ENCODE measurements around the gene FSD1. TPM values are rescaled to one million over a fixed set of nuclear protein-coding genes. Genes with fewer than 3 reads are reported as not detected.
"Not testable (repeated sequence)": the region's sequence is repeated elsewhere in the genome, so short reads cannot be mapped to it uniquely, and the experiment has no call there.

FSD1 gene
- 4.6 TPM for total RNA-seq

DNA sequence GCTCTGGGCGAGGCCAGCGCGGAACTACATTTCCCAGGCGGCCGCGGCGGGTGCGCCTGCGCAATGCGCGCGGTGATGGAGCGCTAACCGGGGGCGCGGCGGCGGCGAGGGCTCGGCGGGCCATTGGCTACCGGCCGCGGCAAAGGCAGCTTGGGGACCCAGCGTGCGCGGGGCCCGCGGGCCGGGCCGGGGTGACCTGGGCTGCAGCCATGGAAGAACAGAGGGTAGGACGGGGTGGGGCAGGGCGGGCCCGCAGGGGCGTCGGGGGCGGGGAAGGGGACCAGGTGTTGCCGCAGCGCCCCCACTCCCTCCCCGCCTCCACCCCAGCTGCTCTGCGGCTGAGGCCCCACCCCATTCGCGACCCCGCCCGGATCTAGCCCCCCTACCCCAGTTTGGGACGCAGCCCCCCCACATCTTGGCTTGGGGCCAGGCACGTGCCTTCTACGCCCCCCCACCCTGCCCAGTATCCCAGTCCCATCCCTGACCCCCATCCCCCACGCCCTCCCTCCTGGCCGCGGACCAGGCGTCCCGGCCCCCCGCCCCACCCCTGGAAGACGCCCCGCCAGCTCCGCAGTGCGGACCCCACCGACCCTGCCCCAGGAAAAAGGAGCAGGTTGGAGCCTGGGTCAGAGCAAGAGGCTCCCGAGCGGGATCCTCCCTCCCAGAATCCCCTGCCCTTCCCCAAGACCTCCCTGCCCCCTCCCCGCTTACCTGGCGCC, at the start of gene FSD1:
Gene FSD1, plus strand, starts transcription at position 61 of the 719 bp plus-strand sequence. Its CDS starts 149 bp downstream, at position 210.
- DNase-seq (ENCODE audit: low read depth in 2 of 3, low spot score in 2 of 3): peak in 2 of 3 donors; percentile 46 to 73

DNA sequence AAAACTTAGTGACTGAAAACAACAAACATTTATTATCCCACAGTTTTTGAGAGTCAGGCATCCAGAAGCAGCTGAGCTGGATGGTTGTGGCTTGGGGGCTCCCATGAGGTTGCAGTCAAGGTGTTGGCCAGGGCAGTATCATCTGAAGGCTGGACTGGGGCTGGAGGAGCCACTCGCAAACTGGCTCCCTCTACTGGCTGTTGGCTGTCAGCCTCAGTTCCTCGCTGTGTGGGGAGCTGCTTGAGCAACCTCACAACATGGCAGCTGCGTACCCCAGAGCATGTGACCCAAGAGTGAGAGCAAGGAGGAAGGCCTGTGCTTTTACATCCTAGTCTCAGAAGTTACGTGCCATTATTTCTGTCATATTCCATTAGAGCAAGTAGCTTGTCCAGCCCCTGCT, 47.8 kb upstream of the FSD1 start:
- DNase-seq (ENCODE audit: low read depth in 2 of 3, low spot score in 2 of 3): no peak

DNA sequence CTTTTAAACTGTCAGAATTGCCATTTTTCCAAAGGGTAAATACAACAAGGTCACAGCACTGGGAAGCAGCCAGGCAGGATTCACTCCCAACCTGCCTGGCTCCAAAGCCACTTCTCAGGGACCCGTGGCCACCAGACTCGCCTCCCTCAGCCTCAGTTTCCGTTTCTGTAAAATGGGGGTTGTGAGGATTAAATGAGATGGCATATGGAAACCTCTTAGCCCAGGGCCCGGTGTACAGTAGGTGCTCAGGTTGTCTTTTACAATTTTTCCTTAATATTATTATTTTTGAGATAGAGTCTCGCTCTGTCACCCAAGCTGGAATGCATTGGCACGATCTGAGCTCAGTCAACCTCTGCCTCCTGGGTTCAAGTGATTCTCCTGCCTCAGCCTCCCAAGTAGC, 47.4 kb upstream of the FSD1 start:
- DNase-seq (ENCODE audit: low read depth in 2 of 3, low spot score in 2 of 3): no peak

DNA sequence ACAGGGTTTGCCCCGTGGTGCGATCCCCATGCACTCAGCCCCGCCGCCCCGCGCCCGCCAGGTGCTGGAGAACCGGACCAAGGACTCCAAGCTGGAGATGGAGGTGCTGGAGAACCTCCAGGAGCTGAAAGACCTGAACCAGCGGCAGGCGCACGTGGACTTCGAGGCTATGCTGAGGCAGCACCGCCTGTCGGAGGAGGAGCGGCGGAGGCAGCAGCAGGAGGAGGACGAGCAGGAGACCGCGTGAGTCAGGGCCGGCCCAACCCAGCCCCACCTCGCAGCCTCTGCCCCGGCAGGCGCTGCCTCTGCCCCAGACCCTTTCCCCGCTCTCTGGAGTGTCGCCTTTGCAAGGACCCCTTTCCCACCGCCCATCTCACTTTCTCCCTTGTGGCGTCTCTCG, 46.2 kb upstream of the FSD1 start:
- DNase-seq (ENCODE audit: low read depth in 2 of 3, low spot score in 2 of 3): no peak

DNA sequence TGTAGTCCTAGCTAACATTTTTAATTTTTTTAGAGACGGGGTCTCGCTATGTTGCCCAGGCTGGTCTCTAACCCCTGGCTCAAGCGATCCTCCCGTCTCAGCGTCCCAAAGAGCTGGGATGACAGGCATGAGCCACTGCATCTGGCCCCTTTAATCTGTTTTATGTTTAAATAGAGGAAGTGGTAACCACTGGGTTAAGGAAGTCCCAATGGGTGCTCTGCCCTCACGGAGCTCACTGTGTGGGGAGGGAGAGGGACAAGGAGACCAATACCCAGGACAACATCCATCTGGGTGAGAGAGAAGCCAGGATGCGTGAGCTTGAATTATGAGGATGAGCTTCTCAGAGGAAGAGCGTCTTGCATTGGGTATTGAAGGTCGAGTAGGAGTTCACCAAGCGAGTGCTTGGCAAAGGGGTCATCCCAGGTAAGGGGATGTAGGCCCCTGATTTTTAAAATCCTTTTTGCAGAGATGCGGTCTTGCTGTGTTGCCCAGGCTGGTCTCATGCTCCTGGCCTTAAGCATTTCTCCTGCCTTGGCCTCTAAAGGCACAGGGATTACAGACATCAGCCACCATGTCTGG, 43.7 kb upstream of the FSD1 start:
- DNase-seq (ENCODE audit: low read depth in 2 of 3, low spot score in 2 of 3): peak in 1 of 3 donors; percentile 28

DNA sequence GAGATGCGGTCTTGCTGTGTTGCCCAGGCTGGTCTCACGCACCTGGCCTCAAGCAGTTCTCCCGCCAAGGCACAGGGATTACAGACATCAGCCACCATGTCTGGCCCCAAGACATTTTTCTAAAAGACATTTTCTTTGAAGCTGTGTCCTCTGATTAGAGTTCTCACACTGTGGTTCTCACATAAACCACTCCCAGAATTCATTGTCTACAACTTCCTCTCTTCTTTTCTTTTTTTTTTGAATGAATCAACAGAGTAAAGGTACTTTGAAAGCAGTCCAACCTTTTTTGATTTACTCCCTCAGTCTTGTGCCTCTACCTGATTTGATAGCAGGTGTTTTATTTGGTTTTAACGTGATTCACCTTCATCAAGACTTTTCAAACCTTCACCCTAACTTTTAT, 39.6 kb upstream of the FSD1 start:
- peak in 1 of 3 donors; percentile 37 for DNase-seq (ENCODE audit: low read depth in 2 of 3, low spot score in 2 of 3)

DNA sequence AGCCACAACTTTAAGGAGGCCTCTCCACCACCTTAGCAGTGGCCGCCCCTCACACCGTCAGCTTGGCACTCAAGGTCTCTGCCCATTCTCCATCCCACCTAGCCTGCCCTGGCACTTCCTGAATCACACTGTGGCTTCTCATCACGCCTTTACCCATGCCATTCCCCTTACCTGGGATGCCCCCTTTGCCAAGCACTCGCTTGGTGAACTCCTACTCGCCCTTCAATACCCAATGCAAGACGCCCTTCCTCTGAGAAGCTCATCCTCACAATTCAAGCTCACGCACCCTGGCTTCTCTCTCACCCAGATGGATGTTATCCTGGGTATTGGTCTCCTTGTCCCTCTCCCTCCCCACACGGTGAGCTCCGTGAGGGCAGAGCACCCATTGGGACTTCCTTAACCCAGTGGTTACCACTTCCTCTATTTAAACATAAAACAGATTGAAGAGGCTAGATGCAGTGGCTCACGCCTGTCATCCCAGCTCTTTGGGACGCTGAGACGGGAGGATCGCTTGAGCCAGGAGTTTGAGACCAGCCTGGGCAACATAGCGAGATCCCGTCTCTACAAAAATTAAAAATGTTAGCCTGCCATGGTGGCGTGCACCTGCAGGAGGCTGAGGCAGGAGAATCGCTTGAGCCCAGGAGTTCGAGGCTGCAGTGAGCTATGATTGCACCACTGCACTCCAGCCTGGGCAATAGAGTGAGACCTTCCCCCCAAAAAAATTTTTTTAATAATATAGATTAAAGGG, 38.0 kb upstream of the FSD1 start:
- no peak for DNase-seq (ENCODE audit: low read depth in 2 of 3, low spot score in 2 of 3)

DNA sequence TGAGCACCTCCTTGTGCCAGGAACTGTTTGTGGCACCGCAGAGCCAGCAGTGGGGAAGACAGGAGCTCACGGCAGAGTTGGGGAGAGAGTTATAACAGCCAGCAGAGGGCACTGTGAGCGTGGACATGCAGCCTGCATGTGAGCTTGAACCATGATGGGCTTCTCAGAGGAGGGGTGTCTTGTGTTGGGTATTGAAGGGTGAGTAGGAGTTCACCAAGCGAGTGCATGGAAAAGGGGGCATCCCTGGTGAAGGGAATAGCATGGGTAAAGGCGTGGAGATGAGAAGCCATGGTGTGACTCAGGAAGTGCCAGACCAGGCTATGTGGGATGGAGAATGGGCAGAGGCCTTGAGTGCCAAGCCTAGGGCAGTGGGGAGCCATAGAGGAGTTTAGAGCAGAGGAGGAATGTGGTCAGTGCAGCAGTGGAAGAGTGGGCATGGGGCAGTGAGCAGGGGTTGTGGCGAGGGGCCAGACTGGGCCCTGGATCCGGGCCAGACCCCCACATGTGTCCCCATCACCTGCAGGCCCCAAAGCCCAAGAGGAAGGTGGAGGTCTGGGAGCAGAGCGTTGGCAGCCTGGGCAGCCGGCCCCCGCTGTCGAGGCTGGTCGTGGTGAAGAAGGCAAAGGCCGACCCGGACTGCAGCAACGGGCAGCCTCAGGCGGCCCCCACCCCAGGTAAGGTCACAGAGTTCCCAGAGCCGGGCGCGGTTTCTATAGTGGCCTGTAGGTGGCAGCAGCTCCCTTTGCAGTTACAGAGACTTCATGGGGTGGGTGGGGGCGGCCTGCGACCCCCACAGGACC, 37.1 kb upstream of the FSD1 start:
- peak in 2 of 3 donors; percentile 53 to 61 for DNase-seq (ENCODE audit: low read depth in 2 of 3, low spot score in 2 of 3)

DNA sequence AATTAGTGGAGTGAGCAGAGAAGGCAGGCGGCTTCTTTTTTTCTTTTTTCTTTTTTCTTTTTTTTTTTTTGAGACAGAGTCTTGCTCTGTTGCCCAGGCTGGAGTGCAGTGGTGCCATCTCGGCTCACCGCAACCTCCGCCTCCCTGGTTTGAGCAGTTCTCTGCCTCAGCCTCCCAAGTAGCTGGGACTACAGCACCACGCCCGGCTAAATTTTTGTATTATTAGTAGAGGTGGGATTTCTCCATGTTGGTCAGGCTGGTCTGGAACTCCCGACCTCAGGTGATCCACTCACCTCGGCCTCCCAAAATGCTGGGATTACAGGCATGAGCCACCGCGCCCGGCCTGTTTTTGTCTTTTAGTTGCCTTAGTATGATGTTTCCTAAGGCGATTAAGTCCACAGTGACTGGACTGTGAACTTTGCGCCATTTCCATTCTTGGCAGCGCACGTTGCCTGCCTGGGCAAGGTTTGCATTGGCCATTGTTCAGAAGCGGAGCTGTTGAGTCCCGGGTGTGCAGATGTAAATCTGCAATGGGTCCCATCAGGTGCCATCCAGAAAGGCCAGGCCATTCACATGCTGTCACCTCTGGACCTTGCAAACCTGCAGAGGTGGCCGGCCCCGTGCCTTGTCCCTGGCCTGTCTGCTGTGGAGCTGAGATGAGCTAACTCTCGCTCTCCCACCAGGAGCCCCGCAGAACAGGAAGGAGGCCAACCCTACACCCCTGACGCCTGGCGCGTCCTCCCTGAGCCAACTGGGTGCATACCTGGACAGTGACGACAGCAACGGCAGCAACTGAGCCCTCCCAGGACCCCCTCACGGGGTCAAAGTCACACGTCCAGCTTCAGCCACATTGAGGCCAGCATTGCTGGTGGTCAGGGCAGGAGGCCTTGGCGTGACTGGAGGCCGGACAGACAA, 36.2 kb upstream of the FSD1 start:
- DNase-seq (ENCODE audit: low read depth in 2 of 3, low spot score in 2 of 3): no peak

DNA sequence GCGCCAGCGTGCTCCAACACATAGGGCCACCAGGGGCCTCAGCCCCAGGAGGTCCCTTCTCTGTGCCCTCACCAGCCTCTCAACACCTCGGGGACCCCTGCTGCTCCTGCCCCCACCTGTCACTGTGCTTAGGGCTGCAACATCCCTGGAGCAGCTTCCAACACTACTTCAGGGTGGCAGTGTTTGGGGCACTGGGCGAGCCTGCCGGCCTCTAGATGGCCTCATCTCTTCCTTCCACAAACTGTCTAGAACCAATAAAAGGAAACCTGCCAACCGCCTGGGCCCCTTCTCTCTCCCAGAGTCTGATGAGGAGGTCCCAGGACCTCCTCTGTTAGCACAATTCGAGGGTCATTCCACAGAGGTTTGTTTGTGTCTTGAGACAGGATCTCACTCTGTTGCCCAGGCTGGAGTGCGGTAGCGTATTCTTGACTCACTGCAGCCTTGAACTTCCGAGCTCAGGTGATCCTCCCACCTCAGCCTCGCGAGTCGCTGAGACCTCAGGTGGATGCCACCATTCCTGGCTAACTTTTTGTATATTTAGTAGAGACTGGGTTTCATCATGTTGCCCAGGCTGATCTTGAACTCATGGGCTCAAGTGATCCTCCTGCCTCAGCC, 35.5 kb upstream of the FSD1 start:
- no peak for DNase-seq (ENCODE audit: low read depth in 2 of 3, low spot score in 2 of 3)

DNA sequence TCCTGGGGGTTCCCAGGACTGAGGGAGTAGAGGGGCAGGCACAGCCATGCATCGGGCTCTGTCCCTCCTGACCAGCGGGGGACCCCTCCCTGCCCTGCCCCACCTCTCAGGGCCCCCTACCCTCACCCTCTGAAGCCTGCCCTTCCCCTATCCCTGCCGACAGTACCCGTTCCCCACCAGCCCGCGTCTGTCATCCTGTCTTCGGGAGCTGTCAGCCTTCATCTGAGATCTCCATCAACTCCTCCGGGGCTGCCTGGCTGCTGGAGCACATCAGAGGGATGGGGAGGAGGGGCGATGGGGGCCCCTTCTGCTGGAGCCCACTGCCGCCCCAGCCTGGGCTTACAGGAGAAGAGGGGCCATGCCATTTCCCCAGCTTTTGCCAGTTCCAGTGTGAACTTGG, 31.5 kb upstream of the FSD1 start:
- no peak for DNase-seq (ENCODE audit: low read depth in 2 of 3, low spot score in 2 of 3)

DNA sequence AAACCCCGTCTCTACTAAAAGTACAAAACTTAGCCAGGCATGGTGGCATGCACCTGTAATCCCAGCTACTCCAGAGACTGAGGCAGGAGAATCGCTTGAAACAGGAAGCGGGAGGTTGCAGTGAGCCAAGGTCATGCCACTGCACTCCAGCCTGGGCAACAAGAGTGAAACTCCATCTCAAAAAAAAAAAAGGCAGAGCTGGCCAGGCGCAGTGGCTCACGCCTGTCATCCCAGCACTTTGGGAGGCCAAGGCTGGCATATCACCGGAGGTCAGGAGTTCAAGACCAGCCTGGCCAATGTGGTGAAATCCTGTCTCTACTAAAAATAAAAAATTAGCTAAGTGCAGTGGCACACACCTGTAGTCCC, 30.1 kb upstream of the FSD1 start:
- not testable (repeated sequence) for DNase-seq (ENCODE audit: low read depth in 2 of 3, low spot score in 2 of 3)

DNA sequence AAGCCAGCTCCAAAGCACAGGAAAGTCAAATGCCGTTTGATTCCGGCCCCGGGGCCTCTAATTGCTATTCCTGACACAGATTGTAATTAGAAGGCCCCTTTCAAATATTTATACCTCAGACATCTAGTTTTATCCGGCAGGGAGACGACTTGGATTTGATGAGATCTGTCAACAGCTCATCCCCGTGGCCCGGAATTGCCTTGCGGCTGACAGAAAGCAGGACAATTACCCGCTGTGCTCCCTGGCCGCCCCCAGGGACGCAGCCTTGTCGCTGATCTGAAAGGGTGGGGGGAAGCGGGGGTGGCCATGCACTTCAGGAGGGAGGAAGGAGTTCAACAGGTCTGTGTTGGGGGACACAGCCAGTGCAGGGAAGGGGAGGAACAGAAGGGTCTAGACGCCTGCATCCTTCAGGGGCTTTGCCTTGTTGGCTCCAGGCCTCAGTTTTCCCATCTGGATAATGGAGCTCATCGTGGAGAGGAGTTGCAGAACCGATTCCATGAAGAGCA, 27.2 kb upstream of the FSD1 start:
- DNase-seq (ENCODE audit: low read depth in 2 of 3, low spot score in 2 of 3): no peak

DNA sequence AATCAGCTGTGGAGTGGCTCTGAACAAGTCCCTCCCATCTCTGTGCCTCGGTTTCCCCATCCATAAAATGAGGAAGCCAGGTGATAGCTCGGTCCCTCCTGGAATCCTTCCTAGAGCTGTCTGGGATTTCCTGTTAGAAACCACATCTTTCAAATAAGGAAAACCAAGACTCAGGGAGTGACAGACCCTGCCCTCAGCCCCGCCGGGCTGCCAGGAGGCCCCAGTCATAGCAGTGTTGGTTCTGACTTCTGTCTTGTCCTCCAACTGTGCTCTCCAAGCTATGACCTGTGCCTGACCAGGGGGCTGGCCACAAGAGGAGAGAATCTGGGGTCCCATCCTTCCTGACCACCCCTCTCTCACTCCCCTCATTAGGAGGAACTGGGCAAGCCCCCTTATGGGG, 26.4 kb upstream of the FSD1 start:
- no peak for DNase-seq (ENCODE audit: low read depth in 2 of 3, low spot score in 2 of 3)

DNA sequence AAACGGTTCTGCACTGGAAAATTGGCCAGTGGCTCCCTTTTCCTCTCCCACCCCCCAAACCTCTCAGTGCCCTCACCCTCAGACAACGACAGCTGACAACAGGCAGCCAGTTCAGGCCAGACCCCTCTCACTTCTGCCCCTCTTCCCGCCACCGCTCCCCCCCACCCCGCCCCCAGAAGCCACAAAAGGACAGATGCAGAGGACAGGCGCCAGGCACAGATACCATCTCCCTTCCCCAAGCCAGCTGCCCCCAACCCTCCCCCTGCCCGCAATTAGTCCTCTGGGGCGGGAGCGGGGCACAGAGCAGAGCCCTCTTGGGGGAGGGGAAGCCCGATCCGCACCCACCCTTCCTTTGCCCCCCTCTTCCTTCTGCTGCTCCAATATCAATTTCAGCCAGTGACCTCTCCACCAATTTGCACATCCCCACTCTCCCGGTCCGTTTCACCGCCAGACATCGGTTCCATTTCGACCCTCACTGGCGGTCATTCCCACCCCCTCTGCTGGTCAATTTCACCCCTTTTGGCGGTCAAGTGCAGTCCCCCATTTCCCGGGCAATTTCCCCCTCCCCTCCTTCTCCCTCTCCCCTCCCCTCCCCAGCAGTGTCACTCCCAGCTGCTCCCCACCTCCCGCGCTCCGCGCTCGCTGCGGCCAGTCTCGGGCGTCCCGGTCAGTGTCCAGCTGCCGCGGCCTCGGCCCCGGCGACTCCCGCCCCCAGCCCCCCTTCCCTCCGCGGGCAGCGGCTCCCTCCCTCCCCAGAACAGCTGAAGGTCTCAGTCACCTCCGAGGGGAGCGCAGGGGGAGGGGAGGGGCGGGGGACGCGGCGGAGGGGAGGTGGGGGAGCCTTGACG, 25.8 kb upstream of the FSD1 start, which contains the start of gene SHD:
Gene SHD, plus strand, starts transcription at position 848 of the 848 bp plus-strand sequence. CDS start 798 bp downstream, outside the sequence.
- DNase-seq (ENCODE audit: low read depth in 2 of 3, low spot score in 2 of 3): peak in 1 of 3 donors; percentile 60

DNA sequence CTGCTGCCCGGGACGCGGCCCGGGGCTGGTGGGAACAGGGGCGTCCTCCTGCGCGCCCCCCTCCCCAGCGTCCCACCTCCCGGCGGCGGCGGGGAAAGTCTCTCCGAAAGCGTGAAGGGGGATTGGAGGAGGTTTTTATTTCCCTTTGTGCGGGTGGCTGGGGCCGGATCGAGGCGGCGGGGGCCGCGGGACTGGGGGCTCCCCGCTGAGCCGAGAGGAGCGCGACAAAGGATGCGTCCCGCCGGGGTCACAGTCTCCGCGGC, 25.2 kb upstream of the FSD1 start:
- no peak for DNase-seq (ENCODE audit: low read depth in 2 of 3, low spot score in 2 of 3)

DNA sequence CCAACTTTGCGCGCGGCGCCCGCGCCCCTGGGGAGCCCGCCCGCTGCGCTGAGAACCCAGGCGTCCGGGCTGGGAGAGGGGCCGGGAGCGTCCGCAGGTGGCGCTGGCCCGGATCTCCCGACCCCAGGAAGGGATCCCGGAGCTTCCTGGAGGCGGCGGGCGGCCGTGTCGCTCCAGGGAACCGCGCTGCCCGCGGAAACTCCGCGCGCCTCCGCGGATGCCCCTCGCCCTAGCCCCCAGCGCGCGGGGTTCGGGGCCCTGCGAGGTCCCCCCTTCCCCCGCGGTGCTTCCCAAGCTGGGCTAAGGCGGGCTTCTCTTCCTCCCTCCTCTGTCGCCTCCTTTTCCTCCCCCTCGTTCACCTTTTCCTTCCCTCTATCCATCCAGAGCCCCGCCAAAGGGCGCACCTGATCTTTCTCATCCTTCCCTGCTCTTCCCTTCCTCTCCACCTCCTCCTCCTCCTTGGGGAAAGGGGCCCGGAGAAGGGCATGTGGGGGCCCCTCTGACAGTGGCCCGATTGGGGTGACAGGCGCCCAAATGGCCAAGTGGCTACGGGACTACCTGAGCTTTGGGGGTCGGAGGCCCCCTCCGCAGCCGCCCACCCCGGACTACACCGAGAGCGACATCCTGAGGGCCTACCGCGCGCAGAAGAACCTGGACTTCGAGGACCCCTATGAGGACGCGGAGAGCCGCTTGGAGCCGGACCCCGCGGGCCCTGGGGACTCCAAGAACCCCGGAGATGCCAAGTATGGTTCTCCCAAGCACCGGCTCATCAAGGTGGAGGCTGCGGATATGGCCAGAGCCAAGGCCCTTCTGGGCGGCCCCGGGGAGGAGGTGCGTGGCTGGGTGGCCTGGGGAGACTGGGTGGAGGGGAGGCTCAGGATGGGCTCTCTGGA, 24.6 kb upstream of the FSD1 start:
- DNase-seq (ENCODE audit: low read depth in 2 of 3, low spot score in 2 of 3): no peak

Measured in hematopoietic multipotent progenitor cell (in vitro differentiated cells).